Smooth muscle cell of the brain vasculature (primary cell): Measurements from ENCODE around the gene RIC3.

Experiments used
- DNase-seq: peaks from one replicate; pipeline ENCODE4 v3.0.0-alpha.2; 2012; ENCODE audit warnings: low read depth, low spot score

RIC3 gene

DNA sequence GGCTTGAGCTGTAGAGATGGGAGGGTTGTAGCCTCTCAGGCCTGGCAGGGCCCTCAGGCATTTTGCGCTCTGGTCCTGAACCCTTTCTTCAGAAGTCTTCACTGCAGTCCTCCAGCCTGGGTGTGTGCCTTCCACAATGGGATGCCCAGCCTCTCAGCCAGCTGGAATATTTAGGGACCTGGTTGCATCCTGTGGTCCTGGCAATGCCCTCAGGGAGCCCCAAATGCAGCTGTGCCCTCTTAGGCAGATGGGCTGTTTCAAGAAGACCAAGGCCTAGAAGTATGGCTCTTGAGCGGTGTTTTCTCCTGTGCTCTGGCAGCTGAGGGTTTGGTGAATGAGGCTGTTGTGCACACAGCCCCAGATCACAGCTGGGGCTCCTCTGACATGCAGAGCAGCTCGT is 81.1 kb downstream of the RIC3 start:
- DNase-seq = no peak

DNA sequence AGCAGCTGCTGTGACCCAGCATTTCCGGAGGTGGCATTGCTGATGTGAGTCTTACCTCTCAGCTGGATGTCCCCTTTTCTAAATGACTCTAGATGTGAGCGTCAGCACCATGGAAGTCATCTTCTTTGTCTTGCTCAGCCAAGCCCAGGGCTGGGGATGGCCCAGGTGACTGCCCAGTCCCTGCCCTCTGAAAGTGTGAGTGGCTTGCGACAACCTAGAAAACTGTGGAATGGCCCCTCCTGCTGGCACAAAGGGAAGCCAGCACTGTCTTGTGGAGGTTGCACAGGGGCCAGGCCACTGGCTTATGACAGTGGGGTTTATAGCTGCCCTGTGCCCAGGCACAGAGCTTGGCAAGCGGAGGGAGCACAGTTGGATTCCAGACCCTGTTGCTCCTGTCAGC is 81.6 kb downstream of the RIC3 start:
- DNase-seq = no peak

DNA sequence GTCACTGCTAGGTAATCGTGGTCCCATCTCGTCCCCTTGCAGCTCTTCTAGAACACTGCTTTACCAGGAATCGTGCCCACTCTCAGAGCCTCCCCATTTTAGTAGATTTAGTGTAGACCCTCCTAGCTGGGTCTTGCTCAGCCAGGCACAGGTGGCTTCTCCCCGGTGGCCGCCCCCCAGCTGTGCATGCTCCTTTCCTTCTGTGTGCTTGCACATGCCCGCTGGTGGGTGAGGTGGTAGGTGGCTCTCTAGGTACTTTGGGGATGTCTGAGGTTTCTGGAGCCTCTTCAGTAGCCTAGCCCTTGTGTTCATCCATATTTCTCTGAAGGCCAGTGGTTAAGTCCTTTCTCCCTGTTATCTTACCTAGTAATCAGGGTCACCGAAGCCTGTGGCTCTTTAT is 82.3 kb downstream of the RIC3 start:
- DNase-seq = no peak

DNA sequence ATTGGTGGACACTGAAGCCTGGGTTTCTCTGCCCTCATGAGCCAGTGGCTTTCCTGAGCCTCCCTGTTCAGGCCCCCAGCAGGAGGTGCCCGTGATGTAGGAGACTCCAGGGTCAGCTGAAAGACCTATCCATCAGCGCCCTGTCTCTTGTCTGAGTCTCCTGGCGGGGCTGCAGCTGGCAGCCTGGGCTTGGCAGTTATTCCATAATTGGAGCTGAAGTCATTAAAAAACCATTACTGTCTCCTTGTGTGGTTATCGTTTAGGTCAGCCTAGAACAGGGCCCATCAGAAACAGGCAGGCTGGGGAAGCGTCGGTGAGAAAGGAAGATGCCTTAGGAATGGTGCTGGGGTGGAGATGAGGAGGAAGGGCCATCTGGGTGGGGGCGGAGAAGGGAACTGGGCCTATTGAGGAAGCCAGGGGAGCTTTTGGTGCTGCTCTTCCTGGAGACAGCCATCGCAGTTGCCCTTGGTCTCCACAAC is 82.8 kb downstream of the RIC3 start:
- DNase-seq = no peak

DNA sequence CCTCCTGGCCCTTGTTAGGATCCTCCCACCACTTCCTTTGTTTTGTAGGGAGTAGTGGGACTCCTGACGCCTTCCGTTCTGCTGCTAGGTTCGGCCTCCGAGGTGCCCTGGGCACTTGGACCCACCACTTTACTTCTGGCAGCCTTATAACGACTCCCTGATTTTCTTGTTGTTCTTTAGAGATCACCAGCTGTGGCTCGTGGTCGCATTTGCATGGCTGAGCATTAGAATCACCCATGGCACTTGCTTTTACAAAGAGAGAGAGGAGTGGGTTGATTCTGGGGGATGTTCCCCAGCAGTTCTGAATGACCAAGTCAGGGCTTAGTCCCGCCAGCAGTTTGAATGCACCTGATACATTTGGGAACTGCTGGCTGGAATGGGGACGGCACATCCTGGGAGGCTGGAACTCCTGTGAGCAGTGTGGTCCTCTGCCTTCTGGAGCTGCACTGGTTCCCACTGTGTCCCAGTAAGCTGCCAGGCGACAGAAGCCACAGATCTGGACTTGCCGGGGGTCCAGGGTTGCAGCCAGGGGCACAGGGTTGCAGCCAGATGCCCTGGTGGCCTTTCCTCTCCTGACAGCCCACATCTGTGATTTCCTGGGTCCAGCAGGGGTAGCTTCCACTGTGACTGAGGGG is 83.7 kb downstream of the RIC3 start:
- no peak for DNase-seq

DNA sequence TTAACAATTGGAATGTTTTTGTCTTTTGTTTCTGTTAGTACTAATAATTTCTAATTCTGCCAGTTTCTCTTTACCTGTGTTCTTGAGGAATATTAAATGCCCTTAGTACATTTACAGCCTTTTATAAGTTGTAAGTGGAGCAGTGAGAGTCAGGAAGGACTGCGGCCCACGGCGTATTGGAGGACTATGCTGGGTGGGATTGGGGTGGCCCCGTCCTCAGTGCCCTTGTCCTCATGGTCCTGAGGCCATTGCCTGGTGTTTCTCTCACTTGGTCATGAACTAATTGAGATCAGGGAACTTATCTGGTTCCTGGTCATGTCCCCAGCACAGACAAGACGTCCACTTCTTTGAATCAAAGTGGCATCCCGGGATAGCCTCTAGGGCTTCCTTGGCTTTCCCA is 84.5 kb downstream of the RIC3 start:
- DNase-seq = no peak

DNA sequence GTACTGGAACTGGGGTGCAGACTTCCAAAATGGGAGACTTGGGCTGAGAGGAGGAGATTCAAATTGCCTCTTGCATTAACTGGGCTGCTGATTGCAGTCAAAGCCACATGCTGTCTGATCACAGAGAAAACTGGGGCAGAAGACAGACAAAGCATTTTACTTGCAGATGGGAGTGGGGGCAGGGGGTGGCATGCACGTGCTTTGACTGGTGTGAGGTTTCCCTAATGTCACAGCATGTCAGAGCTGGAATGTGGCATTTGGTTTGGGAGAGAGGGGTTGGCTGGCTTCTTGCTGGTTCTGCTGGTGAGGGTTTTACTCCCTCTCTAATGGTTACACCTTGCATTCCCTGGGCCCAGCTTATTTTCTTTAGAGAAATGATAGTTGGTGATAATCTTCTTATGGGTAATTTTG is 84.9 kb downstream of the RIC3 start:
- DNase-seq = no peak

DNA sequence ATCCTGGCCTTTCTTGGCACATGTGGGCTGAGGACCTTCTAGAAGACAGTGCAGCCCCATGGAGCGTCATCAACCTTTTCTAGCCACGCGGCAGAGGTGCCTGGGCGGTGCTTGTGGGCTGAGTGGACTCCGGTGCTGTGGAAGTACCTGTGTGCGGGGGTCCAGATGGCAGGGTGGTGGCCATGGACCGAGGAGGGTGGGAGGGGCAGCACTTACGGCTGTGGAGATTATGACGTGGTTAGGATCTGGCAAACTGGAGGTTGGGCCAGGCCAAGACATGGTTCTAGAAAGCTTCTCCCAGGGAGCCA is 85.8 kb downstream of the RIC3 start:
- no peak for DNase-seq

DNA sequence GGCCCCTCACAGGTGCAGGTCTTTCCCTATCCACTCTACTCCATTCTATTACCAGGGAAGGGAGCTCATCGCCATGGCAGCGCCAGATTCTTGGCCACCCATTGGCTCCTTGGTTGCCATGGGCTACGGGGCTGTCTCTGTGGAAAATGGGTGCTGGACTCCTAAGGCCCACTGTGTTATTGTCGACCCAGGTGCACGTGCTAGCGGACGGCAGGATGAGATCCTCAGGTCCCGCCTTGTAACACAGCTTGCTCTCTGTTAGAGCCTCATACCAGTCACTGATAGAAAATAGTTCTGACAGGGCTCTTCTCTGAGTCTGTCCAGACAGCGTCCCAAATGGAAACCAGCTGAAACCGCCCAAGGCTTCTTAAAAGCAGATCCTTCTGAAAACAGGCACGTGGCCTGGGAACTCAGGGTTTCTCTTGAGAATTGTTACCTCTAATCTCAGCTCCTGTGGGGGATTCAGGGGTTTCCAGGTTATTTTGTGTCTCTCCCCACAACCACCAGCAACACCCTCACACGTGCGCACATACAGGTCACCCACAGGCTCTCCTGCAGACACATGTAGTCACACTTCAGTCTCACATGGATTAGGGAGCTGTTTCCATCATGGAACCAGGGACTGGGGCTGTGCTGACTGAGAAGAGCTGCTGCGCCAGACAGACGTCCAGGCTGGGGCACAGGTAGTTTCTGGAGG is 86.3 kb downstream of the RIC3 start:
- no peak for DNase-seq

DNA sequence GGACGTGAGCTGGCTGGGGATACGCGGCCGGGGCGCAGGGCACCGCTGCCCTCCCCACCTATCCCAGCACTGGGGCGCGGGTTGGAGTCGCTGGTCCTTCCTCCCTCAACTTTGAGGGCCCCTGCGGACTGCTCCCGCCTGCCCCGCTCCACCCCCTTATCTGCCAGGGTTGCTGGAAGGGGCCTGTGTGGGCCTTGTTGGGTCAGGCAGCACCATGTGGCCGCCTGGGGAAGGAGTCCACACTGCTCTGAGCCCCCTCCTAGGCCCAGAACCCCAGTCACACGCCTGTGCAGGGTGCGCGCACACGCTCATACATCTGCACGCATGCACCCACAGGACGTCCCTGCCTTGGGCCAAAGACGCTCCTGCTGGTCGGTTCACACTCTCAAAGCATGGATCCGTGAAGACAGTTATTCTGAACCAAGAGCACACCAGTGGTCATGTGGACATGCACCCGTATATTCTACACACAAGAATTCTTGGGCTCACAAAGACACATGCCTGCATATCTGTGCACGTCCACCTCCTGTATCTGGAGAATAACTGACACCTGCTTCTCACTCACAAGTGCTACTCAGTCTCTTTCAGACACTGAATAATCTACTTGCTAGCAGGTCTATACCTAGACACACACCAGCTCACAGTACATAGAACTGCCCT is 87.1 kb downstream of the RIC3 start:
- DNase-seq = no peak

DNA sequence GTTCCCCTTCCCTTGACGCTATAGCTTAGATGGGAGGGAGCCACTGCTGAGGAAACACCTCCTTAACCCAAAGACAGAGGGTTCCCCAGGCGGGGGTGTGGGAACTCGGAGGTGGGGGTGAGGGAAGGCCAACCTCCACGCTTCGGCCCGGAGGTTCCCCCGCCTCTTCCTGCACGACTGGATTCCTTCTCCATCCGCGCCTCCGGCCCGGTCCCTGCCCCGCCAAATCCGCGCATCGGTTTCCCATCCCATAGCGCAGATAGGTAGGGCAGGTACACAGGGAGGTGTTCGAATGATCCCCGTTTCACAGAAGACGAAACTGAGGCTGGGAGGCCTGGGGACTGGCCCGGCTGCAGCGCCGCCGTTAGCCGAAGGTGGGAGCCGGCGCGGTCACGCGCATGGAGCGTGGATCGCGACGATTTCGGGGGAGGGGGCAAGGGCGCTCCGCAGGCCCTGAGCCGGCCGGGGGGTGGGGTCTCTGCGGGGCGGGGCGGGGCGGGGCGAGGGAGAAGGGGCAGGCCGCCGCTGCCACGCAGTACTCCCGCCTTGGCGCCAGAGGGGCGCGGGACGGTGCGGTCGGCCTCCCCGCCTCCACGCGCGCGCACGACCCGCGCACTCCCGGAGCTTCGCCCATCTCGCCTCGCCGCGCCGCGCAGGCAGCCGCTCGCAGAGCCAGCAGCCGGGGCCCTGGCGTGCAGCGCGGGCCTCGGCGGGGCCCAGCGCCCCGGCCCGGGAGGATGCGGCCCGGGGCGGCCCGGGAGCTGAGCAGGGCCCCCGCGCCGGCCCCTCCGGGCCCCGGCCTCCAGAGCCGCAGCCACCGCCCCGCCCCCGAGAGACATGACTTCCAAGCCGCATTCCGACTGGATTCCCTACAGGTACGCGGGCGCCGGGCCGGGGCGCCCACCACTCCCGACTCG is 87.9 kb downstream of the RIC3 start, which contains the start of gene TUB:
Gene TUB, plus strand, starts transcription at position 538 of the 917 bp plus-strand sequence. Its CDS starts 300 bp downstream, at position 838.
- DNase-seq = no peak

DNA sequence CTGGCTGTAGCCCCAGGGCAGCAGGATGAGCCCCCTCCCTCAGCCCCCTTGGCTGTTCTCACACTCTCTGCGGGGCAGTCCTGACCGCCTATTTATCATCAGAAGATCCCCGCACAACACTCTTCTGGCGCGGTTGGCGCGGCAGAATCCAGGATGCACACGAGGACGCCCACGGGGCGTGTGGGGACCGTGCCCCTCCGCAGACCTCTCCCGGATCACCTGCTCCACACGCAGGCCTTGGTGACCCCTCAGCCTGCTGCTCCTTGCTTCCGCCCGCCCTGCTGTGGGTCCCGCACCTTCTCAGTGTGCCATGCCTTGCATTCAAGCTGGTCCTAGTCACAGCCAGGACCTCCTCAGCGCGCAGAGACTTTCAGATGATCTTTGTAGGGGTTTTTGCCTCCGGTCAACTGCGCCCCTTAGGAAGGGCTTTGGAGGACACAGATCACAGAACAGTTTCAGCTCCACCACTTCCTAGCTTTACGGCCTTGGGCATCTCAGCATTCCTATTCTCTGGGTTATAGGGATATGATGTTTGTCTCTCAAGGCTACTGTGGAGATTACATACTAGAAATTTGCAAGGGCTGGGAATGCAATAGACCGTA is 88.7 kb downstream of the RIC3 start:
- no peak for DNase-seq

DNA sequence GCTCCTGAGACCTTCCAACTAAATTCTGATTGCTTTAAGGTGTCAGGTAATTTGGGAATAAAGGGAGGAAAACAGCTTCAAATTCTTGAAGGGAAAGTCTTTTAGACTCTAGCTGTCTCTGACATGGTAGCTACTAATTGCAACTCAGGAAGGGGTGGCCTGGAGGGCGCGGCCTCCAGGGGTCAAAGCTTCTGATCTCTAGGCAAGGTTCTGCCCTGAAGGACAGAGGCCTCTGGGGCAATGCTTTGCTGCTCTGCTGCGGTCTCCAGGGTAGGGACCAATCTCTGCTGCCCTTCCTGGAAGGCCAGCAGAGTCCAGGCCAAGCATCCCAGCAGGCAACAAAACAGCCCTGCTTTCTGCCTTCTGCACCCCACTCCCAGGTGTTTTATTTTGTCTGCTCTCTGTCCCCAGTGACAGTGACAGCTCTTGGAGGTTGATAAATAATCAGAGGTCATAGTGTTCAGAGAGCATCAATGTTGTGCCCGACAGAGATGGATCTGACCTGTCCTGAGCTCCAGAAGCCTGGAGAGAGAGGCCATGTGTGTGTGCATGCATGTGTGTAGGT is 89.6 kb downstream of the RIC3 start:
- DNase-seq = no peak

DNA sequence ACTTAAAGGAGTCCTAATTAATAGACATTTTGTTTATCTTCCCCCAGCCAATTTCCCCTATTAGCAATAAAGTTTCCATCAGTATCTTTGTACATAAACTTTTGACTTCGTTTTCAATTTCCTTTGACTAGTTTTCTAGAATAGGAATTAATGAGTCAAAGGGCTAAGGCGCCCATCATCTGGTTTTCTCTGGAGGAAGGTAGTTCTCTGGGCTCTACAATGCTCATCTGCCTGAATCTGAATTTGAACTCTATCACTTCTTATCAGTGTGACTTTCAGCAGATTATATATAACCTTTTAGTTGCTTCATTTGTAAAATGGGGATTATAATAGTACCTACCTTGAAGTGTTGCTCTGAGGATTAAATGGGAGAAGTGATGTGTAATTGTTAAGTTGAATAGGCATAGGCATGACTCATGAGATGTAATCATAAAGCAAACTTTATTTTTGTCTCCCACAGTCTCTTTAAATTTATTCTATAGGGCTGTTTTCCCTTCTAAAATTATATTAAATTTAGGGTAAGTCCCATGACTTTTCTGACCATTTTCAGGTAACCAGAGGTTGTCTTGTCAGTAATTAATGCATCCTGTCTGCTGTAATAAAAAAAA is 93.6 kb downstream of the RIC3 start:
- DNase-seq = no peak

DNA sequence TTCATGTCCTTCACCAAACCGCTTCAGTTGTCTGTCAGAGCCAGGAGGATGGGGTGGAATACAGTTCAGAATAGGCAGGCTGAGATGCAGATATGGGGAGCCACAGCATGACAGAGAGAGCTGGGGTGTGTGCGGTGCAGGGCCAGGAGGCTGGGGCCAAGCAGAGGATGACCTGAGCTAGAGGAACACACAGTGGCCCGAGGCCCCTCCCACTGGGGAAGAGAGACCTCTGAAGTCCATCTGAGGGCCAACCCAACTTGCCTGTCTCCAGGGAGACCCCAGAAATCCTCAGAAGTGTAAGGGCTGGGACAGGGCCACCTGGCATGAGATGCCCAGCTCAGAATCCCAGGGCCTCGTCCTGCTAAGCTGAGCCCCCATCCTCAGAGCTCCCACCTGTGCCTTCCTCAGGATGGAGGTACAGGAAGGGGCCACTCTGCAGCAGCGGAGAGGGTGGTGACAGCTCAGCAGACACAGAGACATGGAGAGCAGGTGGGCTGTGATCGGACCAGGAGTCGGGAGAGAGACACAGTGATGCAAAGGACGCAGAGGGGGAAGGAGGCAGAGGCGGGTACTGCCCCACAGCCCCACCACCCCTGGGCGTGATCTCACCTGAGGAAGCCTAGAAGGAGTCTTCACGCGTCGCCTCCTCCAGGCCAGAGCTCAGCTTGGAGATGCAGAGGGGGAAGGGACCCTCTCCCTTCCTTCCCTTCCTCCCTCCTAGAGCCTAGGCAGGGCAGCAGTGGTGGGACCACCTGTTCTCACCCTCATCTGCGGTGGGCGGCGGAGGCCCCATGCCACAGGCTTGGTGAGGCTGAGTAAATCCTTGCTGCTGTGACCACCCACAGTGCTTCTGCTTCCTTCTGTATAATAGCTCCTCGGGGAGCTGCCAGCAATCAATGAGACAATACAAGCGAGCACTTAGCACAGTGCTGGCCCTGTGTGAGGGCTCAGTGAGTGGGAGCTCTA is 96.9 kb downstream of the RIC3 start:
- no peak for DNase-seq

DNA sequence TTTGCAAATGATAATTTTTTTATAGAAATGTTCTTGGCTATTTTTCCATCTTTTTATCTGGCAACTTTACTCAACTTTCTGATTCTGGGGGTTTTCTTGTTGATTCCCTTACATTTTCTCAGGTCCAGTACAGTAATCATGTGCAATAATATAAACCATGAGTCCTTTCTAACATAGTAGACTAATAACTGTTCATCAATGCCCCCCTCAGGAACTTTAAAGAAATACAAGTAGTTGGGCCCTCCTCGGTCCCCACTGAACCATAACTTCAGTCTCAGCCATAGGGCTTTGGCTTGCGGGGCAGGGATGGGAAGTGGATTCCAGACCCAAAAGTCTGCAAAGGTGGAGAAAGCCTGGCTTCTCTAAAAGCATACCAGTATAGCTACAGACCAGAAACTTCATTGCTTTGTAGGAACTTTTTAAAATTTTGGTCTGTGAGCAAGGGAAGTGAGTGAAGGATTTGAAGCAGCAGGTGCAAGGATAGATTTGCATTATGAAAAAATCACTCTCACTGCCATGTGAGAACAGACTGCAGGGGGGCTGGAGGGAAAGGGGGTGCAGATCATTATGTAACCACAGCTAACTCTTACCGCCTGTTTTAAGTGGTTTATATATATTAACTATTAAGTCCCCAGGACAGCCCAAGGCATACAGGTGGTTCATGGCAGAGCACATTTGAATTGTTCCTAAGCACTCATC is 98.3 kb downstream of the RIC3 start:
- DNase-seq = no peak

DNA sequence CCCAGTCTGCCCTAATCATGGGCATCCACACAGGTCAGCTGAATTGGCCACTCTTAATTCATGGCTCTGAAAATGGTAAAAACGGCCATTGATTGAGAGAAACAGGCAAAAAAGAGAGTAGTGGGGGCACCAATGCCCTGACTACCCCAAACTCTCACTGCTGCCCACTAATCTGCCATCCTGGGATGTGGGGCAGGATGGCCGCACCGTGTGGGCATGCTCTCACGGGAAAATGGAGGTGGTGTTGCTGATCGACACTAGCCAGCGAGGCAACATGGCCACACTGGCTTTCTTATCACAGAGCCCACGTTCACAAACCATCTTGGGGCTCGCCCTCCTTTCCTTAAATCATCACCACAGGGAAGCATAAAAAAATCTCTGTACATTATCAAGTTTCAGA is 99.1 kb downstream of the RIC3 start:
- DNase-seq = no peak

DNA sequence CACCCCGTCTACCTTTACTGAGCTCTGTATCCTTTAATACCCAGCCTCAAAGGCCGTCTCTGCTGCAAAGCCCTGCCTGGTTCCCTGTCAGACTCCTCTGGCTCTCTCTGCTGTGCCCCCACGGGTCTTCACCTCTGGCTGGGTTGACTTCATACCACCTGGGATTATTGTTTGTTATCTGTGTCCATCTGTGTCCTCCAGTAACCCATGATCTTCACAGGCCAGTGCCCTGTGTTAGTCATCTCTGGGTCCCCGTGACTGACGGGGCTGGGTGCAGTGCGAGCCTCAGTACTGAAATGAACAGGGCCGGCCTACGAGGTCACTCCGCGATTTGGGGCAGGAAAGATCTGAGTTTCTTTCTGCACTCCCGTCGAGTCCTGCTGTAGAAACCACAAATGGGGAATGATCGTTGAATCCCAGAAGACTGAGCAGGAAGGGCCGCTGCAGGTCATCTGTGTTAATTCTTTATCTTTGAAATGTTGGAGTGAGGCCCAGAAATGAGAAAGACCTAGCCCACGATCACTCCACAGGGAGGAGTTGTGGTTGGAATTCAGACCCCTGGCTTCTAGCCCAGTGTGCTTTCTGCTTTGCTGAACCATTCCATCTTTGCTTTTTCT is 100.1 kb downstream of the RIC3 start:
- peak; percentile 61 for DNase-seq
